COLO668 (cell line): ENCODE measurements around the gene ATP5IF1.

Experiments
- DNase-seq: peaks from one replicate; lab custom pipeline; 2025; ENCODE audit not compliant: unreplicated experiment; lab: John Stamatoyannopoulos, UW

ATP5IF1 gene

DNA sequence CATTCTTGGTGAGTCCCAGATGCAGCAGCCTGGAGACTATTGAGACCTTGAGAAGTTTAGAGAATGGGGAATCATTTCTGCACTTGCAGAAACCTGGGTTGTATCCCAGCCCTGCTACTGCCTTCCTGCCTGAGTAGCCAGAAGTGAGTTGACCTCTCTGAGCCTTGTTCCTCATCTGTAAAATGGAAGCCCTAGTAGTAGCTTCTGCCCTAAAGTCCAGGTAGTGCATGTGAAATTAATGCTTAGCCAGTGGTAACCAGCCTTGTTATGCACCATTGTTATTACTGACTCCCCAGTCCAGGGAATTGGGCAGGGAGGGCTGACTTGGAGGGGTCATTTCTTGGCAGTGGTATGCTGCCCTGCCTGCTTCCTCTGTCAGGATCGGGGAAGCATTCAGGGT is 29.0 kb downstream of the ATP5IF1 start:
- no peak for DNase-seq

GRCh38 chr1:28265577-28265976 is 29.7 kb downstream of the ATP5IF1 start:
- DNase-seq, result no peak

- DNase-seq, result no peak
Measured at GRCh38 chr1:28266920-28267322, 31.0 kb downstream of the ATP5IF1 start.

DNA sequence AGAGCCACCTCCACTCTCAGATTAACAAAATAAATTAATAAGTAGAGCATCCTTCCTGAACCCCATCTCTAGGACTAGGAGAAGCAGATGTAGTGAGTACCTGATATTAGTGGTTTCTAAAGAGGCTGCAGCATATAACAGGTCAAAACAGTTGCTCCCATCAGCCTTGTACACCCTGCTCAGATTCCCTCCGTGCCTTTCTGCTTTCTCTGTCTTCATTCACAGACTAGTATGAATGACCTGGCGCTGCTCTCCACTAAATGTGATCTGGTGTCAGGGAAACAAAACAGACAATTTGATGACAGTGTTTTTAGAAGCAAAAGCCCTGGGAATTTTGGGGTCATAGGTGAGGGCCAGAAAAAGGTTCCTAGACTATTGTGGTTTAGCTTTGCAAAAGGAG is 31.7 kb downstream of the ATP5IF1 start:
- DNase-seq, result no peak

GRCh38 chr1:28269529-28269928 is 33.6 kb downstream of the ATP5IF1 start:
- no peak for DNase-seq

DNA sequence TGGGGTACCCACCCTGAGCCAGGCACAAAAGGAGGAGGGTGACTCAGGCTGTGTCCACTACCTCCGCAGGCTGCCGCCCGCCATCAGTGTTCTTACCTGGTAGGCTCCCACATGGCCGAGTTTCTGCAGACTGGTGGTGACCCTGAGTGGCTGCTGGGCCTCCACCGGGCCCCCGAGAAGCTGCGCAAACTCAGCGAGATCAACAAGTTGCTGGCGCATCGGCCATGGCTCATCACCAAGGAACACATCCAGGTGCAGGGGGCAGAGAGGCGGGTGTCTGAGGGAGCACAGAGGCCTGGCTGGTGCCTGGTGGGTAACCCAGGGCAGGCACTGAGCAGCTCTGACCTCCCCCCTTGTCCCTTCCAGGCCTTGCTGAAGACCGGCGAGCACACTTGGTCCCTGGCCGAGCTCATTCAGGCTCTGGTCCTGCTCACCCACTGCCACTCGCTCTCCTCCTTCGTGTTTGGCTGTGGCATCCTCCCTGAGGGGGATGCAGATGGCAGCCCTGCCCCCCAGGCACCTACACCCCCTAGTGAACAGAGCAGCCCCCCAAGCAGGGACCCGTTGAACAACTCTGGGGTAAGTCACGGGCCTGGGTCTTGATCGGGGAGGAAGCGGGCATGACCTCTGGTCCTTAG is 36.4 kb downstream of the ATP5IF1 start:
- no peak for DNase-seq

GRCh38 chr1:28273216-28273860 is 37.4 kb downstream of the ATP5IF1 start:
- no peak for DNase-seq

- DNase-seq, result no peak
Measured at GRCh38 chr1:28278763-28279162, 42.8 kb downstream of the ATP5IF1 start.

DNA sequence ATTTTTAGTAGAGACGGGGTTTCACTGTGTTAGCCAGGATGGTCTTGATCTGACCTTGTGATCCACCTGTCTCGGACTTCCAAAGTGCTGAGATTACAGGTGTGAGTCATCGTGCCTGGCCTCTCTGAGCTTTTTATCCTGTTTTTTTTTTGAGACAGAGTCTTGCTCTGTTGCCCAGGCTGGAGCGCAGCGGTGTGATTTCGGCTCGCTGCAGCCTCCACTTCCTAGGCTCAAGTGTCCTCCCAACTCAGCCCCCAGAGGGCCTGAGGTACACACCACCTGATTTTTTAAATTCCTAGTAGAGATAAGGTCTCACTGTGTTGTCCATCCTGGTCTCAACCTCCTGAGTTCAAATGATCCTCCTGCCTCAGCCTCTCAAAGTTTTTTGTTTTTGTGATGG is 43.8 kb downstream of the ATP5IF1 start:
- DNase-seq, result no peak

DNA sequence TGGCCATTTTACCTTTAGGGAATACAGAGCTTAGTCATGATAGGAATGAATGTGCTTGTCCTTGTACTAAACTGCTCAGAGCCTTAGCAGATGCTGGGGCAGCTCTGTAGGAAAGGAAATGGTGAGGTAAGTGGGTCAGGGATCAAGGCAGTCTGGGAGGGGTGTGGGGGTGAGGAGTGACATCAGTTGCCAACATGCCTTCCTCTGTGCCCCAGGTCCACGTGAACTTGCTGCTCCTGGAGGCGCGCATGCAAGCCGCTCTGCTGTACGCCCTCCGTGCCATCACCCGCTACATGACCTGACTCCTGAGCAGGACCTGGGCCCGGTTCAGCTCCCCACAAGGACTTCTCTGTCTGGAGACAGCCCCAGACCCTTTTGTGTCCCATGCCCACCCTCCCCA is 44.6 kb downstream of the ATP5IF1 start:
- no peak for DNase-seq

- no peak for DNase-seq
Measured at GRCh38 chr1:28280977-28281381, 45.1 kb downstream of the ATP5IF1 start.

GRCh38 chr1:28281608-28282425 is 45.9 kb downstream of the ATP5IF1 start:
- DNase-seq, result no peak

DNA sequence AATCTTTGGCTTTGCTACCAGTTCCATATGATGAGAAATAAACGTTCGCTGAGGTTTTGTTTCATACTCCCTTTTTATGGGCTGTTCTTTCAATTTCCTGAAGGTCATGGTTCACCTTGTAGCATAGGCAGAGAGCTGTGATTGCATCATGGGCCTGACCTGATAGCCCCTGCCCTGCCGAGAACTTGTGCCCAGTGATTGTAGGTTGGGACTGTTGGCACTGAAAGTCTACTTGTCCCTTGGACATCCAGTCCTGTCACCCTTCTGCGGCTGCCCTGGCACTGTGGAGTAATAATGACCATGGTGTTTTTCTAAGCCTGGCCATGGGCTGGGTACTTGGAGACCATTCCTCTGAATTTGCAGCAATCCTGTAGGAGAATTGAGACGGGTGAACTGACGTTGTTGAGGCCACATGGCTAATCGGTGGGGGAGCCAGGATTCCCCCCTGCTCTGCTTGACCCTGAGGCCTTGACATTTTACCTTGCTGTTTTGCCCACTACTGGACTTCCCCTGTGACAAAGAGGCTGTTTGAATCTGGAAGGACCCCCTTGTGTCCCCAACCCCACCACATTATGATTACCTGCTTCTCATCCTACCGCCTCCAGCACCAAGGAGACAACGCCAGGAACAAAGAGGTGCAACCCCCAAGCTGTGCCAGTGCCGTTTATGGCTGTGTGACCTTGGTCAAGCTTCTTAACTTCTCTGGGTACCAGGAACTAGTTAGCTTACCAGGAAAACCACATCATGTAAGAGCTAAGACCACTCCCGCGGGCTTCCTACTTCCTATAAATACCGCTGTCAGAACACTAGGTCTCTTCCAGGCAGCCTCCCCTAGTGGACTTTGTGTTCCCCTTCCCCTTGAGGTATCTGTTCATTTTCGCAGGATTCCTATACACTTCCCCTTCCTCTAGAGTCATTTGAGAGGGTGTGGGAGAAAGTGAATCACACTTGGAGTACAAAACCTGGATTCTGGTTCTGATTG is 46.8 kb downstream of the ATP5IF1 start:
- no peak for DNase-seq

GRCh38 chr1:28286111-28286510 is 50.2 kb downstream of the ATP5IF1 start:
- no peak for DNase-seq
